Neutrophil (primary cell): ENCODE data around the gene C1orf210.

Source experiments
- H3K27ac ChIP-seq: fragments of 200-600 bp; sonication (generic); 2 replicates; pipeline ENCODE4 v1.5.1; 2016; ENCODE audit warnings: mild to moderate bottlenecking, moderate library complexity
- H3K27me3 ChIP-seq: fragments of 200-600 bp; sonication (generic); 2 replicates; pipeline ENCODE4 v1.6.0; 2016; ENCODE audit warnings: mild to moderate bottlenecking
- H3K36me3 ChIP-seq: fragments of 200-600 bp; sonication (generic); 2 replicates; pipeline ENCODE4 v1.5.1; 2017
- H3K4me1 ChIP-seq, 2 experiments: fragments of 200-600 bp in 1 of 2; sonication (generic) in 1 of 2; 1 replicate in 1 of 2; 2 replicates in 1 of 2; pipeline versions ENCODE4 v1.5.1 to v1.6.1; 2013 to 2016; ENCODE audit warnings: low read depth in 1 of 2, low read length in 1 of 2, mild to moderate bottlenecking in 1 of 2, moderate library complexity in 1 of 2; ENCODE audit not compliant: control insufficient read depth in 1 of 2, insufficient read depth in 1 of 2
- H3K4me3 ChIP-seq, 2 experiments: fragments of 200-600 bp in 1 of 2; sonication (generic) in 1 of 2; 1 replicate in 1 of 2; 2 replicates in 1 of 2; pipeline ENCODE4 v1.5.1; 2013 to 2016; ENCODE audit warnings: low read depth in 1 of 2, low read length in 1 of 2, mild to moderate bottlenecking in 1 of 2, moderate library complexity in 1 of 2
- H3K9me3 ChIP-seq: fragments of 200-600 bp; sonication (generic); 2 replicates; pipeline ENCODE4 v1.5.1; 2016
- CTCF ChIP-seq: fragments of 200-600 bp; sonication (generic); IDR thresholded peaks from 2 replicates; pipeline ENCODE4 v1.5.1; 2016; ENCODE audit warnings: antibody characterized with exemption

Gene C1orf210

GRCh38 chr1:43288785-43289706, 3.7 kb upstream of the C1orf210 start:
- Histone ChIP-seq H3K27ac (no peak overlapping the region), H3K27me3 (no peaks in the 10 kb centered on the region), H3K4me1 (no peaks in the 10 kb centered on the region), H3K4me3 (no peak overlapping the region), H3K36me3 (no peaks in the 10 kb centered on the region), H3K9me3 (no peaks in the 10 kb centered on the region)
- TF ChIP-seq CTCF = no peak

GRCh38 chr1:43288058-43288784, 2.8 kb upstream of the C1orf210 start:
- no peaks in the 10 kb centered on the region for H3K36me3 ChIP-seq
- TF ChIP-seq CTCF = no peak
- H3K9me3 ChIP-seq = no peaks in the 10 kb centered on the region
- H3K27me3 ChIP-seq = no peaks in the 10 kb centered on the region
- no peaks in the 10 kb centered on the region for H3K4me1 ChIP-seq
- no peak overlapping the region for H3K4me3 ChIP-seq
- H3K27ac ChIP-seq = no peak overlapping the region

- H3K4me1 ChIP-seq = no peaks in the 10 kb centered on the region
- H3K27ac ChIP-seq = no peak overlapping the region
- no peak overlapping the region for H3K4me3 ChIP-seq
- H3K36me3 ChIP-seq = no peaks in the 10 kb centered on the region
- H3K27me3 ChIP-seq = no peaks in the 10 kb centered on the region
- TF ChIP-seq CTCF = no peak
- H3K9me3 ChIP-seq = no peaks in the 10 kb centered on the region
These were observed 1.2 kb upstream of the C1orf210 start for GRCh38 chr1:43286533-43286932.

- Histone ChIP-seq H3K4me3 (no peak overlapping the region), H3K27me3 (no peaks in the 10 kb centered on the region), H3K9me3 (no peaks in the 10 kb centered on the region), H3K36me3 (no peaks in the 10 kb centered on the region), H3K4me1 (no peaks in the 10 kb centered on the region), H3K27ac (no peak overlapping the region)
- TF ChIP-seq CTCF = no peak
These were observed 734 bp upstream of the C1orf210 start for GRCh38 chr1:43286115-43286514.

GRCh38 chr1:43284546-43285110, 753 bp downstream of the C1orf210 start:
- Histone ChIP-seq H3K27me3 (no peaks in the 10 kb centered on the region), H3K27ac (no peak overlapping the region), H3K4me1 (no peaks in the 10 kb centered on the region), H3K36me3 (no peaks in the 10 kb centered on the region), H3K4me3 (no peak overlapping the region), H3K9me3 (no peaks in the 10 kb centered on the region)
- TF ChIP-seq CTCF = no peak
